HG03175 (cell line): Measurements from ENCODE around the gene EBF4.

Experiments
- ATAC-seq: cut with Tn5 transposase; IDR thresholded peaks from one replicate; pipeline ENCODE4 v1.9.1; 2021; ENCODE audit warnings: mild to moderate bottlenecking, moderate library complexity; ENCODE audit not compliant: unreplicated experiment

EBF4 gene

GRCh38 chr20:2698912-2699311 lies 6.3 kb downstream of the EBF4 start:
- ATAC-seq: no peak

- no peak for ATAC-seq
Observed at GRCh38 chr20:2699775-2700413, 7.3 kb downstream of the EBF4 start.

GRCh38 chr20:2700913-2701620 lies 8.5 kb downstream of the EBF4 start:
- no peak for ATAC-seq

- ATAC-seq: no peak
Observed at GRCh38 chr20:2701671-2702081, 9.1 kb downstream of the EBF4 start.

GRCh38 chr20:2703716-2704475 lies 11.3 kb downstream of the EBF4 start:
- ATAC-seq: no peak

GRCh38 chr20:2705931-2706645 lies 13.5 kb downstream of the EBF4 start:
- no peak for ATAC-seq

GRCh38 chr20:2706688-2707352 lies 14.2 kb downstream of the EBF4 start:
- ATAC-seq: no peak

- no peak for ATAC-seq
Observed at GRCh38 chr20:2707353-2708072, 14.9 kb downstream of the EBF4 start.

GRCh38 chr20:2708073-2708415 lies 15.5 kb downstream of the EBF4 start:
- ATAC-seq: no peak

- no peak for ATAC-seq
Observed at GRCh38 chr20:2708665-2709064, 16.1 kb downstream of the EBF4 start.

- no peak for ATAC-seq
Observed at GRCh38 chr20:2709205-2709981, 16.8 kb downstream of the EBF4 start.

GRCh38 chr20:2713285-2713684 lies 20.7 kb downstream of the EBF4 start:
- ATAC-seq: no peak

- no peak for ATAC-seq
Observed at GRCh38 chr20:2729251-2729713, 36.7 kb downstream of the EBF4 start.

- no peak for ATAC-seq
Observed at GRCh38 chr20:2729791-2730190, 37.2 kb downstream of the EBF4 start.

GRCh38 chr20:2734899-2735298 lies 42.3 kb downstream of the EBF4 start:
- no peak for ATAC-seq

GRCh38 chr20:2736441-2736840 lies 43.9 kb downstream of the EBF4 start:
- ATAC-seq: no peak

- ATAC-seq: no peak
Observed at GRCh38 chr20:2738331-2739041, 45.9 kb downstream of the EBF4 start.

- no peak for ATAC-seq
Observed at GRCh38 chr20:2739042-2739398, 46.4 kb downstream of the EBF4 start.

- ATAC-seq: no peak
Observed at GRCh38 chr20:2740702-2741101, 48.1 kb downstream of the EBF4 start.
